DND-41 (cell line): ENCODE measurements around the gene OBSL1.

Experiments used
- ATAC-seq: fragments of 200-7000 bp; cut with Tn5 transposase; 3 replicates; pipeline ENCODE4 v1.9.1; 2021; ENCODE audit warnings: low read depth; ENCODE audit not compliant: insufficient read depth
- DNase-seq: peaks from one replicate; pipeline ENCODE4 v3.0.0-alpha.2; 2020
- H2AFZ ChIP-seq: 2 replicates; pipeline ENCODE4 v1.6.0; 2012; ENCODE audit warnings: low read depth, low read length
- H3K27ac ChIP-seq: 2 replicates; pipeline ENCODE4 v1.5.1; 2012; ENCODE audit warnings: low read length, inconsistent platforms
- H3K27me3 ChIP-seq: fragments of 200-600 bp; sonication (generic); 2 replicates; pipeline ENCODE4 v1.6.0; 2012; ENCODE audit warnings: low read length, mild to moderate bottlenecking, inconsistent platforms; ENCODE audit not compliant: insufficient read depth, poor library complexity
- H3K36me3 ChIP-seq: 2 replicates; pipeline ENCODE4 v1.5.1; 2012; ENCODE audit warnings: low read length, inconsistent platforms; ENCODE audit not compliant: insufficient read depth
- H3K4me1 ChIP-seq: 2 replicates; pipeline ENCODE4 v1.5.1; 2012; ENCODE audit warnings: mild to moderate bottlenecking, low read length; ENCODE audit not compliant: insufficient read depth
- H3K4me2 ChIP-seq: 2 replicates; pipeline ENCODE4 v1.6.0; 2012; ENCODE audit warnings: mild to moderate bottlenecking, moderate library complexity, low read length, inconsistent platforms; ENCODE audit not compliant: insufficient read depth
- H3K4me3 ChIP-seq, 2 experiments: fragments of 200-600 bp in 1 of 2; shearing (Covaris generic) in 1 of 2; 2 replicates each; pipeline ENCODE4 v1.5.1; 2012 to 2016; ENCODE audit warnings: inconsistent platforms in 2 of 2, low read length in 2 of 2, mild to moderate bottlenecking in 2 of 2, low read depth in 1 of 2, moderate library complexity in 1 of 2
- H3K79me2 ChIP-seq: 2 replicates; pipeline ENCODE4 v1.6.0; 2012; ENCODE audit warnings: low read length, inconsistent platforms; ENCODE audit not compliant: insufficient read depth
- H3K9ac ChIP-seq: 2 replicates; pipeline ENCODE4 v1.6.0; 2012; ENCODE audit warnings: low read depth, mild to moderate bottlenecking, inconsistent platforms, low read length, moderate library complexity
- H3K9me3 ChIP-seq: 2 replicates; pipeline ENCODE4 v1.5.1; 2012; ENCODE audit warnings: low read length, moderate library complexity, mild to moderate bottlenecking, inconsistent platforms; ENCODE audit not compliant: insufficient read depth, severe bottlenecking
- H4K20me1 ChIP-seq: 2 replicates; pipeline ENCODE4 v1.6.0; 2012; ENCODE audit warnings: low read length; ENCODE audit not compliant: insufficient read depth
- EZH2 ChIP-seq: IDR thresholded peaks from 3 replicates; pipeline ENCODE4 v1.6.1; 2012; ENCODE audit warnings: borderline replicate concordance, low read depth, mild to moderate bottlenecking, moderate library complexity, low read length, inconsistent platforms; ENCODE audit not compliant: severe bottlenecking
- TF ChIP-seq, protein P1 (sequence below): IDR thresholded peaks from 2 replicates; pipeline ENCODE4 v1.5.1; 2012; ENCODE audit warnings: borderline replicate concordance, low read length, moderate library complexity, mild to moderate bottlenecking; ENCODE audit not compliant: poor library complexity, severe bottlenecking; ENCODE audit errors: extremely low read depth

Gene OBSL1

DNA sequence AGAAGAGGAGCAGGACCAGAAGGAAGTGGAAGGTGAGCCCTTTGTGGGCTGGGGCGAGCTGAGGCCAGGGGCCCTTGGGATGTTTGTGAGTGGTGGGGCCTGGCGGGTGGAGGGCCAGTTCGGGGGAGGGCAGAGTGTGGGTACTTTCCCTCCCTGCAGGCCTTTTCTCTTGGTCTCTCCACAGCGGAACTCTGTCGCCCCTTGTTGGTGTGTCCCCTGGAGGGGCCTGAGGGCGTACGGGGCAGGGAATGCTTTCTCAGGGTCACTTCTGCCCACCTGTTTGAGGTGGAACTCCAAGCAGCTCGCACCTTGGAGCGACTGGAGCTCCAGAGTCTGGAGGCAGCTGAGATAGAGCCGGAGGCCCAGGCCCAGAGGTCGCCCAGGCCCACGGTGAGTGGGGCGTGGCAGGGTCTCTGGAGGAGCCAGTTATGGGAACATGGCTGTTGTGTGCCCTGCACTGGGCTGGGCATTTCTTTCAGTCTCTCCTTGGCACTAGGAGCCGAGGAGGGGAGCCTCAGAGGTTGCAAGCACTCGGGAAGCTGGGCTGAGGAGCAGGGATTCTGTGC, 37.1 kb upstream of the OBSL1 start:
- TF ChIP-seq, protein P1, sequence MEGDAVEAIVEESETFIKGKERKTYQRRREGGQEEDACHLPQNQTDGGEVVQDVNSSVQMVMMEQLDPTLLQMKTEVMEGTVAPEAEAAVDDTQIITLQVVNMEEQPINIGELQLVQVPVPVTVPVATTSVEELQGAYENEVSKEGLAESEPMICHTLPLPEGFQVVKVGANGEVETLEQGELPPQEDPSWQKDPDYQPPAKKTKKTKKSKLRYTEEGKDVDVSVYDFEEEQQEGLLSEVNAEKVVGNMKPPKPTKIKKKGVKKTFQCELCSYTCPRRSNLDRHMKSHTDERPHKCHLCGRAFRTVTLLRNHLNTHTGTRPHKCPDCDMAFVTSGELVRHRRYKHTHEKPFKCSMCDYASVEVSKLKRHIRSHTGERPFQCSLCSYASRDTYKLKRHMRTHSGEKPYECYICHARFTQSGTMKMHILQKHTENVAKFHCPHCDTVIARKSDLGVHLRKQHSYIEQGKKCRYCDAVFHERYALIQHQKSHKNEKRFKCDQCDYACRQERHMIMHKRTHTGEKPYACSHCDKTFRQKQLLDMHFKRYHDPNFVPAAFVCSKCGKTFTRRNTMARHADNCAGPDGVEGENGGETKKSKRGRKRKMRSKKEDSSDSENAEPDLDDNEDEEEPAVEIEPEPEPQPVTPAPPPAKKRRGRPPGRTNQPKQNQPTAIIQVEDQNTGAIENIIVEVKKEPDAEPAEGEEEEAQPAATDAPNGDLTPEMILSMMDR, result no peak
- TF ChIP-seq EZH2, result no peak
- Histone ChIP-seq H3K9ac (no peak overlapping the region), H3K36me3 (peaks cover 51% of the 10 kb centered on the region), H3K4me1 (no peaks in the 10 kb centered on the region), H3K9me3 (no peaks in the 10 kb centered on the region), H2AFZ (no peak overlapping the region), H3K4me2 (no peak overlapping the region), H3K27me3 (no peaks in the 10 kb centered on the region), H4K20me1 (no peaks in the 10 kb centered on the region), H3K4me3 (no peak overlapping the region), H3K79me2 (no peaks in the 10 kb centered on the region), H3K27ac (no peak overlapping the region)
- ATAC-seq (no peak), DNase-seq (no peak)

DNA sequence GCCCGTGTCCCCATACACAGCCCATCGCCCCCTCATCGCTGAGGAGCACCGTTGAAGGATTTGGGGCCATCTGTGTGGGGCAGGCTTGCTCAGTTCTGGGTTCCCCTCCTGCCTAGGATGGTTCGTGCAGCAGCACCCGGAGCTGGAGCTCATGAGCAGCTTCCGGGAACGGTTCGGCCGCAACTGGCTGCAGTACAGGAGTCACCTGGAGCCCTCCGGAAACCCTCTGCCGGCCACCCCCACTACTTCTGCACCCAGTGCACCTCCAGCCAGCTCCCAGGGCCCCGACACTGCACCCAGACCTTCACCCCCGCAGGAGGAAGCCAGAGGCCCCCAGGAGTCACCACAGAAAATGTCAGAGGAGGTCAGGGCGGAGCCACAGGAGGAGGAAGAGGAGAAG, 36.6 kb upstream of the OBSL1 start:
- Histone ChIP-seq H2AFZ (no peak overlapping the region), H3K27ac (no peak overlapping the region), H3K36me3 (peaks cover 51% of the 10 kb centered on the region), H3K27me3 (no peaks in the 10 kb centered on the region), H3K9ac (no peak overlapping the region), H3K4me3 (no peak overlapping the region), H4K20me1 (no peaks in the 10 kb centered on the region), H3K79me2 (no peaks in the 10 kb centered on the region), H3K4me2 (no peak overlapping the region), H3K4me1 (no peaks in the 10 kb centered on the region), H3K9me3 (no peaks in the 10 kb centered on the region)
- ATAC-seq, result no peak
- no peak for DNase-seq
- no peak for TF ChIP-seq EZH2
- TF ChIP-seq, protein P1, result no peak

DNA sequence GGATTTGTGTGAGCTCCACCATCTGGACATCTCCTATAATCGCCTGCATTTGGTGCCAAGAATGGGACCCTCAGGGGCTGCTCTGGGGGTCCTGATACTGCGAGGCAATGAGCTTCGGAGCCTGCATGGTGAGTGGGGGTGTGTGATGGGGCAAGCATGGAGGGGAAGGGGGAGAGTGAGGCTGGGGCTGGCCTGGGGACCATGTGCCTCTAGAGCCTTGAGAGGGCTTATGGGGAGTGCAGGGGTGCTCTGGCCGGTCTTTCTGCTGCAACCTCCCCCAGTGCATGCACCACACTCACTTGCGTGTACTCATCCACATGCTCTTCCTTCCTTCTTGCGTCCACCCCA, 34.2 kb upstream of the OBSL1 start:
- no peaks in the 10 kb centered on the region for H3K79me2 ChIP-seq
- no peaks in the 10 kb centered on the region for H4K20me1 ChIP-seq
- H2AFZ ChIP-seq, result no peak overlapping the region
- DNase-seq (no peak), ATAC-seq (no peak)
- TF ChIP-seq, protein P1, result no peak
- no peak for TF ChIP-seq EZH2
- no peak overlapping the region for H3K4me3 ChIP-seq
- H3K4me1 ChIP-seq, result no peaks in the 10 kb centered on the region
- H3K4me2 ChIP-seq, result no peak overlapping the region
- H3K9me3 ChIP-seq, result no peaks in the 10 kb centered on the region
- H3K9ac ChIP-seq, result no peak overlapping the region
- H3K36me3 ChIP-seq, result peaks cover 58% of the 10 kb centered on the region
- H3K27ac ChIP-seq, result no peak overlapping the region
- no peaks in the 10 kb centered on the region for H3K27me3 ChIP-seq

DNA sequence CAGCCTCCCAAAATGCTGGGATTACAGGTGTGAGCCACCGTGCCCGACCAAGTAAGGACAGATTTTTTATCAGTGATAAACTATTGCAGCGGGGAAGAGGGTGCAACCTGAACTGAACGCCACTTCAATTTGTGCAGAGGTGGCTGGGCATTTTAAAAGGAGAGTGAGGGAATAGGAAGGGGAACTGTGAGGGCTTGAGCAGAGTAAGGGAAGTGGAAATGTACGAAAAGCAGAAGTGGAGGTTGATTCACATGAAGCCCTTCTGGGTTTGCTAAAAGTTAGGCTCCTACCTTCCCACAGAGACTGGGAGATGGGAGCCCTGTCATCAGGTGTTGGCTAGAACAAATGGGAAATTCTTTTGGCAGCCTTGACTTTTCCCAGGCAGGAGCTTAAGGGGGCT, 32.4 kb upstream of the OBSL1 start:
- DNase-seq (no peak), ATAC-seq (no peak)
- H3K4me1 ChIP-seq, result peaks cover 6% of the 10 kb centered on the region
- no peak overlapping the region for H3K4me3 ChIP-seq
- no peak for TF ChIP-seq EZH2
- TF ChIP-seq, protein P1, result no peak
- peaks cover 49% of the 10 kb centered on the region for H3K36me3 ChIP-seq
- no peak overlapping the region for H2AFZ ChIP-seq
- peaks cover 3% of the 10 kb centered on the region; the same call in 1 of the 2 replicates for H3K79me2 ChIP-seq
- H3K27ac ChIP-seq, result no peak overlapping the region
- no peak overlapping the region for H3K4me2 ChIP-seq
- H3K9ac ChIP-seq, result no peak overlapping the region
- no peaks in the 10 kb centered on the region for H3K27me3 ChIP-seq
- no peaks in the 10 kb centered on the region for H4K20me1 ChIP-seq
- H3K9me3 ChIP-seq, result no peaks in the 10 kb centered on the region
